IMR-90 (cell line): ENCODE measurements around the gene URAD. TPM values are rescaled to one million over a fixed set of nuclear protein-coding genes. Genes with fewer than 3 reads are reported as not detected.

Source experiments
- ATAC-seq: fragments of 200-7000 bp; cut with Tn5 transposase; 2 replicates; pipeline ENCODE4 v1.9.1; 2020; ENCODE audit warnings: low read depth, mild to moderate bottlenecking, moderate library complexity
- BruUV-seq: library from RNA; stranded (reverse); fragments of 400-500 nt; replicated peaks from 2 replicates; lab custom pipeline; 2021; lab: Mats Ljungman, UMichigan
- CTCF ChIA-PET: fragments of 300-600 bp; formaldehyde crosslinking; extraction: SDS; loops from one replicate; lab custom pipeline; 2021; ENCODE audit warnings: antibody characterized with exemption; lab: Yijun Ruan, JAX
- POLR2A ChIA-PET: fragments of 300-600 bp; sonication (Branson Sonifier 250); formaldehyde crosslinking; loops from one replicate; lab custom pipeline; 2022; ENCODE audit warnings: antibody characterized with exemption; ENCODE audit not compliant: unreplicated experiment; lab: Charles Lee
- DNase-seq: peaks from one replicate; pipeline ENCODE4 v3.0.0; 2013
- H2AFZ ChIP-seq: replicated peaks from 2 replicates; pipeline ENCODE3; 2013; ENCODE audit warnings: low read length, mild to moderate bottlenecking; ENCODE audit not compliant: poor library complexity
- H2AK5ac ChIP-seq: 2 replicates; pipeline ENCODE4 v1.6.1; 2013; ENCODE audit warnings: low read depth, low read length, inconsistent platforms
- H2AK9ac ChIP-seq: replicated peaks from 2 replicates; pipeline ENCODE3; 2013; ENCODE audit warnings: mild to moderate bottlenecking, low read depth, low read length, moderate library complexity; ENCODE audit not compliant: poor library complexity
- H2BK120ac ChIP-seq: 2 replicates; pipeline ENCODE4 v1.6.1; 2013; ENCODE audit warnings: low read depth, low read length, inconsistent platforms
- H2BK15ac ChIP-seq: 3 replicates; pipeline ENCODE4 v1.6.1; 2013; ENCODE audit warnings: low read depth, low read length, inconsistent platforms
- H2BK20ac ChIP-seq: 2 replicates; pipeline ENCODE4 v1.6.1; 2013; ENCODE audit warnings: low read depth, mild to moderate bottlenecking, inconsistent platforms, low read length, moderate library complexity
- H2BK5ac ChIP-seq: 2 replicates; pipeline ENCODE4 v1.6.1; 2013; ENCODE audit warnings: mild to moderate bottlenecking, low read depth, low read length, inconsistent platforms; ENCODE audit not compliant: poor library complexity, severe bottlenecking
- H3K14ac ChIP-seq: replicated peaks from 2 replicates; pipeline ENCODE4 v1.6.1; 2013; ENCODE audit warnings: low read depth, low read length, inconsistent platforms
- H3K18ac ChIP-seq: 2 replicates; pipeline ENCODE4 v1.6.1; 2013; ENCODE audit warnings: low read depth, low read length, control low read depth
- H3K23ac ChIP-seq: 2 replicates; pipeline ENCODE4 v1.6.1; 2013; ENCODE audit warnings: low read depth, low read length, inconsistent platforms
- H3K27ac ChIP-seq: 2 replicates; pipeline ENCODE4 v1.5.1; 2013; ENCODE audit warnings: mild to moderate bottlenecking, control low read depth, low read length; ENCODE audit not compliant: insufficient read depth
- H3K27me3 ChIP-seq: 2 replicates; pipeline ENCODE4 v1.6.1; 2013; ENCODE audit warnings: low read length; ENCODE audit not compliant: control insufficient read depth, insufficient read depth
- H3K36me3 ChIP-seq: 2 replicates; pipeline ENCODE4 v1.6.1; 2013; ENCODE audit warnings: low read length, mixed read lengths; ENCODE audit not compliant: control insufficient read depth, insufficient read depth
- H3K4ac ChIP-seq: 2 replicates; pipeline ENCODE4 v1.6.1; 2013; ENCODE audit warnings: low read depth, low read length, inconsistent platforms
- H3K4me1 ChIP-seq: 2 replicates; pipeline ENCODE4 v1.6.1; 2013; ENCODE audit warnings: low read length, mixed read lengths; ENCODE audit not compliant: control insufficient read depth, insufficient read depth
- H3K4me2 ChIP-seq: 2 replicates; pipeline ENCODE4 v1.6.1; 2013; ENCODE audit warnings: low read depth, mild to moderate bottlenecking, control low read depth, low read length, moderate library complexity
- H3K4me3 ChIP-seq: 2 replicates; pipeline ENCODE4 v1.5.1; 2013; ENCODE audit warnings: low read depth, mild to moderate bottlenecking, control low read depth, low read length, moderate library complexity; ENCODE audit not compliant: insufficient read depth
- H3K56ac ChIP-seq: 2 replicates; pipeline ENCODE4 v1.6.1; 2013; ENCODE audit warnings: low read length, inconsistent platforms; ENCODE audit not compliant: insufficient read depth; ENCODE audit errors: extremely low read depth
- H3K79me1 ChIP-seq, 2 experiments: 2 replicates each; pipeline ENCODE4 v1.6.1; 2013; ENCODE audit warnings: low read length in 2 of 2, inconsistent platforms in 1 of 2, low read depth in 1 of 2
- H3K9ac ChIP-seq: 2 replicates; pipeline ENCODE4 v1.6.1; 2013; ENCODE audit warnings: low read depth, low read length, control low read depth
- H3K9me1 ChIP-seq: 2 replicates; pipeline ENCODE4 v1.6.1; 2013; ENCODE audit warnings: low read length, inconsistent platforms; ENCODE audit not compliant: insufficient read depth
- H3K9me3 ChIP-seq: 2 replicates; pipeline ENCODE4 v1.6.1; 2013; ENCODE audit warnings: low read length; ENCODE audit not compliant: control insufficient read depth, insufficient read depth
- H4K20me1 ChIP-seq: 2 replicates; pipeline ENCODE4 v1.6.1; 2013; ENCODE audit warnings: low read length, inconsistent platforms; ENCODE audit not compliant: insufficient read depth
- H4K5ac ChIP-seq: 2 replicates; pipeline ENCODE4 v1.6.1; 2013; ENCODE audit warnings: mild to moderate bottlenecking, low read depth, low read length, control low read depth
- H4K8ac ChIP-seq, 2 experiments: 2 replicates each; pipeline ENCODE4 v1.6.1; 2013; ENCODE audit warnings: low read depth in 2 of 2, low read length in 2 of 2, control low read depth in 1 of 2, inconsistent platforms in 1 of 2
- H4K91ac ChIP-seq: 2 replicates; pipeline ENCODE4 v1.6.1; 2013; ENCODE audit warnings: low read depth, low read length, inconsistent platforms; ENCODE audit not compliant: insufficient read depth
- BHLHE40 ChIP-seq: fragments of 150-350 bp; IDR thresholded peaks from 2 replicates; pipeline ENCODE4 v1.6.1; 2016; ENCODE audit warnings: mild to moderate bottlenecking, low read depth, low read length
- CEBPB ChIP-seq: IDR thresholded peaks from 2 replicates; pipeline ENCODE4 v1.6.1; 2012; ENCODE audit warnings: low read depth, low read length, improper control_type of control experiment
- CHD1 ChIP-seq: IDR thresholded peaks from 2 replicates; pipeline ENCODE4 v1.6.1; 2012; ENCODE audit warnings: low read depth, low read length, improper control_type of control experiment
- FOS ChIP-seq: fragments of 150-350 bp; IDR thresholded peaks from 2 replicates; pipeline ENCODE4 v1.6.1; 2016; ENCODE audit warnings: low read depth, low read length
- MAFK ChIP-seq: IDR thresholded peaks from 2 replicates; pipeline ENCODE4 v1.6.1; 2012; ENCODE audit warnings: low read depth, low read length, improper control_type of control experiment
- MAZ ChIP-seq: IDR thresholded peaks from 2 replicates; pipeline ENCODE4 v1.6.1; 2012; ENCODE audit warnings: low read depth, mild to moderate bottlenecking, low read length, improper control_type of control experiment, moderate library complexity, borderline replicate concordance
- MXI1 ChIP-seq: IDR thresholded peaks from 2 replicates; pipeline ENCODE4 v1.6.1; 2012; ENCODE audit warnings: low read depth, mild to moderate bottlenecking, low read length, moderate library complexity, borderline replicate concordance
- NFE2L2 ChIP-seq: fragments of 150-350 bp; IDR thresholded peaks from 2 replicates; pipeline ENCODE4 v1.6.1; 2016; ENCODE audit warnings: low read depth, mild to moderate bottlenecking, low read length
- POLR2A ChIP-seq: IDR thresholded peaks from 2 replicates; pipeline ENCODE4 v1.6.1; 2012; ENCODE audit warnings: mild to moderate bottlenecking, low read depth, low read length
- RAD21 ChIP-seq: IDR thresholded peaks from 2 replicates; pipeline ENCODE4 v1.6.1; 2012; ENCODE audit warnings: low read length, improper control_type of control experiment
- RCOR1 ChIP-seq: IDR thresholded peaks from 2 replicates; pipeline ENCODE4 v1.6.1; 2012; ENCODE audit warnings: mild to moderate bottlenecking, low read length, improper control_type of control experiment; ENCODE audit not compliant: insufficient replicate concordance
- RFX5 ChIP-seq: IDR thresholded peaks from 2 replicates; pipeline ENCODE4 v1.8.0; 2012; ENCODE audit warnings: low read depth, mild to moderate bottlenecking, low read length, moderate library complexity
- SMC3 ChIP-seq: fragments of 150-350 bp; IDR thresholded peaks from 2 replicates; pipeline ENCODE4 v1.6.1; 2016; ENCODE audit warnings: low read depth, mild to moderate bottlenecking, antibody characterized with exemption, low read length, moderate library complexity
- WGBS, 2 experiments: methylation state at CpG; one replicate each; pipeline versions ENCODE4 v1.1.5 to v1.1.7; 2013; ENCODE audit warnings: missing lambda C conversion rate in 2 of 2; ENCODE audit not compliant: insufficient read length in 1 of 2; ENCODE audit errors: extremely low coverage in 2 of 2; 5-methylcytosine and 5-hydroxymethylcytosine counted together
- dilution Hi-C: fragments of 300-500 bp; cut with HindIII; formaldehyde crosslinking; loops from one replicate; pipeline ENCODE4 v1.14.3; 2018; ENCODE audit warnings: low sequenced_read_pairs; ENCODE audit not compliant: unreplicated experiment
- in situ Hi-C: fragments of 300-500 bp; cut with MboI; formaldehyde crosslinking; loops from 3 replicates; pipeline ENCODE4 v1.14.3; 2019; ENCODE audit warnings: low sequenced_read_pairs, inconsistent platforms, mixed read lengths
- intact Hi-C: fragments of 100-400 bp; cut with micrococcal nuclease; formaldehyde crosslinking; loops from 2 replicates; pipeline ENCODE4 v1.10.0; 2022
- polyA plus RNA-seq, 3 experiments: library from polyadenylated mRNA; depleted of rRNA; stranded (reverse); fragments of >200 nt; gene quantifications; 2 replicates each; pipeline ENCODE4 v1.2.3, GENCODE V29; 2012; ENCODE audit warnings: low replicate concordance in 1 of 3
- total RNA-seq: library from RNA; depleted of rRNA; stranded (reverse); fragments of >200 nt; gene quantifications from 2 replicates; pipeline ENCODE4 v1.2.3, GENCODE V29; 2012
- TF ChIP-seq, protein P1 (sequence below): fragments of 150-350 bp; IDR thresholded peaks from 2 replicates; pipeline ENCODE4 v1.6.1; 2016; ENCODE audit warnings: low read depth, mild to moderate bottlenecking, low read length, moderate library complexity, borderline replicate concordance
- TF ChIP-seq, protein P2 (sequence below): conservative IDR thresholded peaks from 2 replicates; pipeline ENCODE4 v1.5.1; 2012; ENCODE audit warnings: mild to moderate bottlenecking, low read depth, low read length, improper control_type of control experiment
- TF ChIP-seq, protein P3 (sequence below): fragments of 150-350 bp; IDR thresholded peaks from 2 replicates; pipeline ENCODE4 v1.6.1; 2017; ENCODE audit warnings: mild to moderate bottlenecking, antibody characterized with exemption, low read length, low read depth

URAD gene
- total and polyA plus RNA-seq, 2 of the 4 experiments (the other 2 are of a cell fraction): not detected

DNA sequence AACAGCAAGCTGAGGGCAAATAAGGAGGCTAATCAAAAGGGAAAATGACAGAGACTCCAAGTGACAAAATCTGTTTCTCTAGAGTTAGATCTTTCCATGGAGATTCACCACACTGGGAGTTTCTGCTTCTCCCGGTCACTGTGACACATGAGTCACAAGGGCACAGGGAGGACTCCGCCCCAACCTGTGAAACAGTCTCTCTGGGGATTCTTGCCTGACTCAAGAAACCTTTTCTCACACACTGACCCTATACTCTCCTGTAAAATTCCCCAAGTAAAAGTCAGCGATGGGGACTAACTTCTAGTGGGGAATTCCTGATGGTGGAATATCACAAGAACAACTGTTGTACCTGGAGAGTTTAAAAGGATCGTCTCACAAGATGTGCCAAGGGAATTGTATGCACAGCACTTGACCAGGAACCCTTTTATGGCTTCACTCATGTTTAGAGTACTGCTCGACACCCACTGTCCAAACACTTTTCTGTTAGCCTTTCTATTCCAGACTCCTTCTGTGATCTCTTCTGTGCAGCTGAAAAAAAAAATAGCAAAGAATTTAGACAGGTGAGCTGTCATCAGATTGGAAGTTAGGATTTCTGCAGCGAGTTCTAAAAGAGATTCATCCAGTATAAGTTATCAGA, 46.8 kb upstream of the URAD start:
- no peaks in the 10 kb centered on the region for H3K79me1 ChIP-seq
- H3K27me3 ChIP-seq: no peaks in the 10 kb centered on the region; the same call in 1 of the 2 replicates
- H2BK15ac ChIP-seq: no peak overlapping the region
- no peak overlapping the region for H2AK5ac ChIP-seq
- dilution Hi-C loops (no loop called here), intact Hi-C loops (no loop called here), in situ Hi-C loops (no loop called here)
- H4K20me1 ChIP-seq: no peaks in the 10 kb centered on the region
- BruUV-seq: no TSS peak
- 20% methylated on average over 1 of the region's 6 CpGs; no CpG with 5 or more reads in 1 of the 2 experiments for whole genome bisulfite sequencing, 2 experiments
- H3K4ac ChIP-seq: no peak overlapping the region
- peaks cover 7% of the 10 kb centered on the region; the same call in 1 of the 2 replicates for H3K9me1 ChIP-seq
- H3K23ac ChIP-seq: no peak overlapping the region
- H3K14ac ChIP-seq: no peak overlapping the region
- CTCF ChIA-PET: no interaction called here
- H3K4me1 ChIP-seq: no peaks in the 10 kb centered on the region
- H2BK120ac ChIP-seq: no peak overlapping the region
- H3K27ac ChIP-seq: no peak overlapping the region
- no peak overlapping the region for H3K18ac ChIP-seq
- H3K4me2 ChIP-seq: no peak overlapping the region
- H3K56ac ChIP-seq: no peak overlapping the region
- no peak overlapping the region for H3K4me3 ChIP-seq
- no peaks in the 10 kb centered on the region for H3K36me3 ChIP-seq
- POLR2A ChIA-PET: no interaction called here
- H4K5ac ChIP-seq: no peak overlapping the region
- H2AFZ ChIP-seq: no peak overlapping the region
- no peak overlapping the region for H4K91ac ChIP-seq
- DNase-seq: peak; percentile 13
- no peak overlapping the region for H4K8ac ChIP-seq
- no peak overlapping the region for H2BK5ac ChIP-seq
- no peak overlapping the region for H2BK20ac ChIP-seq
- peaks cover 2% of the 10 kb centered on the region; the same call in 1 of the 2 replicates for H3K9me3 ChIP-seq
- TF ChIP-seq CEBPB (no peak), NFE2L2 (no peak), RAD21 (no peak), SMC3 (no peak), BHLHE40 (no peak), RFX5 (no peak), CHD1 (no peak), MAZ (no peak), MAFK (no peak), FOS (no peak), RCOR1 (no peak), MXI1 (no peak), POLR2A (no peak)
- TF ChIP-seq, protein P1, sequence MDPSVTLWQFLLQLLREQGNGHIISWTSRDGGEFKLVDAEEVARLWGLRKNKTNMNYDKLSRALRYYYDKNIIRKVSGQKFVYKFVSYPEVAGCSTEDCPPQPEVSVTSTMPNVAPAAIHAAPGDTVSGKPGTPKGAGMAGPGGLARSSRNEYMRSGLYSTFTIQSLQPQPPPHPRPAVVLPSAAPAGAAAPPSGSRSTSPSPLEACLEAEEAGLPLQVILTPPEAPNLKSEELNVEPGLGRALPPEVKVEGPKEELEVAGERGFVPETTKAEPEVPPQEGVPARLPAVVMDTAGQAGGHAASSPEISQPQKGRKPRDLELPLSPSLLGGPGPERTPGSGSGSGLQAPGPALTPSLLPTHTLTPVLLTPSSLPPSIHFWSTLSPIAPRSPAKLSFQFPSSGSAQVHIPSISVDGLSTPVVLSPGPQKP: no peak
- TF ChIP-seq, protein P2, sequence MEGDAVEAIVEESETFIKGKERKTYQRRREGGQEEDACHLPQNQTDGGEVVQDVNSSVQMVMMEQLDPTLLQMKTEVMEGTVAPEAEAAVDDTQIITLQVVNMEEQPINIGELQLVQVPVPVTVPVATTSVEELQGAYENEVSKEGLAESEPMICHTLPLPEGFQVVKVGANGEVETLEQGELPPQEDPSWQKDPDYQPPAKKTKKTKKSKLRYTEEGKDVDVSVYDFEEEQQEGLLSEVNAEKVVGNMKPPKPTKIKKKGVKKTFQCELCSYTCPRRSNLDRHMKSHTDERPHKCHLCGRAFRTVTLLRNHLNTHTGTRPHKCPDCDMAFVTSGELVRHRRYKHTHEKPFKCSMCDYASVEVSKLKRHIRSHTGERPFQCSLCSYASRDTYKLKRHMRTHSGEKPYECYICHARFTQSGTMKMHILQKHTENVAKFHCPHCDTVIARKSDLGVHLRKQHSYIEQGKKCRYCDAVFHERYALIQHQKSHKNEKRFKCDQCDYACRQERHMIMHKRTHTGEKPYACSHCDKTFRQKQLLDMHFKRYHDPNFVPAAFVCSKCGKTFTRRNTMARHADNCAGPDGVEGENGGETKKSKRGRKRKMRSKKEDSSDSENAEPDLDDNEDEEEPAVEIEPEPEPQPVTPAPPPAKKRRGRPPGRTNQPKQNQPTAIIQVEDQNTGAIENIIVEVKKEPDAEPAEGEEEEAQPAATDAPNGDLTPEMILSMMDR: no peak
- TF ChIP-seq, protein P3, sequence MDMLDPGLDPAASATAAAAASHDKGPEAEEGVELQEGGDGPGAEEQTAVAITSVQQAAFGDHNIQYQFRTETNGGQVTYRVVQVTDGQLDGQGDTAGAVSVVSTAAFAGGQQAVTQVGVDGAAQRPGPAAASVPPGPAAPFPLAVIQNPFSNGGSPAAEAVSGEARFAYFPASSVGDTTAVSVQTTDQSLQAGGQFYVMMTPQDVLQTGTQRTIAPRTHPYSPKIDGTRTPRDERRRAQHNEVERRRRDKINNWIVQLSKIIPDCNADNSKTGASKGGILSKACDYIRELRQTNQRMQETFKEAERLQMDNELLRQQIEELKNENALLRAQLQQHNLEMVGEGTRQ: no peak
- H3K9ac ChIP-seq: no peak overlapping the region
- H2AK9ac ChIP-seq: no peak overlapping the region
- no peak for ATAC-seq
